DND-41 (cell line): ENCODE data around the gene RBMS3.

Source experiments
- EZH2 ChIP-seq: IDR thresholded peaks from 3 replicates; pipeline ENCODE4 v1.6.1; 2012; ENCODE audit warnings: borderline replicate concordance, low read depth, mild to moderate bottlenecking, moderate library complexity, low read length, inconsistent platforms; ENCODE audit not compliant: severe bottlenecking
- TF ChIP-seq, protein P1 (sequence below): IDR thresholded peaks from 2 replicates; pipeline ENCODE4 v1.5.1; 2012; ENCODE audit warnings: borderline replicate concordance, low read length, moderate library complexity, mild to moderate bottlenecking; ENCODE audit not compliant: poor library complexity, severe bottlenecking; ENCODE audit errors: extremely low read depth

DNA sequence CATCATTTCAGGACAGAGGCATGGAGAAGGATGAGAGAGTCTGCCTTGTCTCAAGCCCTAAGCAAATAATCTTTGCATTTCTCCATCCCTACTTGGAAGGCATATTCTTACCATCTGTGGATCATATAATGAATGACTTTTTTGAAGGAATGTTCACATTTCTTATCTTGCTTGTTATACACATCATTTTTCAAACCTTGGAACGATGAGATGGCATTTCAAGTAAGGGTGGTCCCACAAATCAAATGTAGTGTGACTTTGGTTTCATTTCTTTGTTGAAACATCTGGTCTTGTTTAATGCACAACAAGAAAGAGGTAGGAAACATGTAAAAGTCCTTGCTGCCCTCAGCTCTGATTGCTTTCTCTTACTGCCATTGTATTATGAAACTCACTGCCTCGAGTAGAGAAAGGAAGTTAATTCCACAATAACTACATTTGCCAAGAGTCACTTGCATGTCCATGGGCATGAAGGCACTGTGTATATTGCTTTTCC lies 32.1 kb downstream of the RBMS3 start:
- TF ChIP-seq EZH2, result no peak
- TF ChIP-seq, protein P1, sequence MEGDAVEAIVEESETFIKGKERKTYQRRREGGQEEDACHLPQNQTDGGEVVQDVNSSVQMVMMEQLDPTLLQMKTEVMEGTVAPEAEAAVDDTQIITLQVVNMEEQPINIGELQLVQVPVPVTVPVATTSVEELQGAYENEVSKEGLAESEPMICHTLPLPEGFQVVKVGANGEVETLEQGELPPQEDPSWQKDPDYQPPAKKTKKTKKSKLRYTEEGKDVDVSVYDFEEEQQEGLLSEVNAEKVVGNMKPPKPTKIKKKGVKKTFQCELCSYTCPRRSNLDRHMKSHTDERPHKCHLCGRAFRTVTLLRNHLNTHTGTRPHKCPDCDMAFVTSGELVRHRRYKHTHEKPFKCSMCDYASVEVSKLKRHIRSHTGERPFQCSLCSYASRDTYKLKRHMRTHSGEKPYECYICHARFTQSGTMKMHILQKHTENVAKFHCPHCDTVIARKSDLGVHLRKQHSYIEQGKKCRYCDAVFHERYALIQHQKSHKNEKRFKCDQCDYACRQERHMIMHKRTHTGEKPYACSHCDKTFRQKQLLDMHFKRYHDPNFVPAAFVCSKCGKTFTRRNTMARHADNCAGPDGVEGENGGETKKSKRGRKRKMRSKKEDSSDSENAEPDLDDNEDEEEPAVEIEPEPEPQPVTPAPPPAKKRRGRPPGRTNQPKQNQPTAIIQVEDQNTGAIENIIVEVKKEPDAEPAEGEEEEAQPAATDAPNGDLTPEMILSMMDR, result no peak
